COR-L47 (cell line): ENCODE measurements around the gene CALML6.

ENCODE experiments used
- DNase-seq: peaks from one replicate; lab custom pipeline; 2025; lab: John Stamatoyannopoulos, UW

Gene CALML6

DNA sequence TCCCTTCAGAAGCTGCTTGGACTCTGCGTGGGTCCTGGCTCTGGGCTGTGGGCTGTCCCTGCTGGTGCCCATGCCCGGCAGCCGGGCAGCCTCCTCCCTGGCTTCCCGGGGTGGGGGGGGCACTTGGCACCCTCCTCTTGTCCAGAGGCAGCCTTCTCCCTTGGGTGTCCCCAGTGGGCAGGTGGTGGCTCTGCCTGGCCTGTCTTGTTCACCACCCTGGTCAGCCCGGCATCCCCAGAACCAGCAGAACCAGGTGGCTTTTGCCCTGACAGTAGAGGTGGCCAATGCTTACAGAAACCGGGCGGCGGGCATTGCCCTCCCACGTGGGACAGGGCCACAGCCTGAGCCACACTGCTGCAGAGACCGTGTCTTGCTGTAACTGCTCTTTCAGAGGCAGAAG lies 50.5 kb downstream of the CALML6 start:
- DNase-seq: no peak

GRCh38 chr1:1966071-1966740 lies 51.1 kb downstream of the CALML6 start:
- DNase-seq: no peak
